AG10803 (cell line): ENCODE results near the gene AP2A1.

Experiments
- DNase-seq: peaks from one replicate; pipeline ENCODE4 v3.0.0; 2010; ENCODE audit warnings: low read depth
- H3K4me3 ChIP-seq: 2 replicates; pipeline ENCODE4 v1.5.1; 2011; ENCODE audit warnings: mild to moderate bottlenecking, low read length, control low read depth
- CTCF ChIP-seq: conservative IDR thresholded peaks from 2 replicates; pipeline ENCODE4 v1.5.1; 2011; ENCODE audit warnings: mild to moderate bottlenecking, low read length, control low read depth, inconsistent platforms

The AP2A1 gene

GRCh38 chr19:49839713-49840112 lies 72.9 kb downstream of the AP2A1 start:
- no peak for DNase-seq
- no peak for TF ChIP-seq CTCF
- H3K4me3 ChIP-seq = no peak overlapping the region

GRCh38 chr19:49840321-49840720 lies 73.5 kb downstream of the AP2A1 start:
- DNase-seq = no peak
- no peak for TF ChIP-seq CTCF
- H3K4me3 ChIP-seq = no peak overlapping the region

- no peak for DNase-seq
- TF ChIP-seq CTCF = no peak
These were observed 74.0 kb downstream of the AP2A1 start for GRCh38 chr19:49840736-49841249.

GRCh38 chr19:49843265-49843664 lies 76.5 kb downstream of the AP2A1 start:
- no peak overlapping the region for H3K4me3 ChIP-seq
- no peak for TF ChIP-seq CTCF
- DNase-seq = no peak

More at GRCh38 chr19:49840736-49841249, 74.0 kb downstream of the AP2A1 start:
- H3K4me3 ChIP-seq = no peak overlapping the region

- TF ChIP-seq CTCF = no peak
- no peak overlapping the region for H3K4me3 ChIP-seq
- DNase-seq = no peak
These were observed 77.6 kb downstream of the AP2A1 start for GRCh38 chr19:49844138-49845095.

GRCh38 chr19:49845414-49845813 lies 78.6 kb downstream of the AP2A1 start:
- no peak for TF ChIP-seq CTCF
- no peak for DNase-seq
- no peak overlapping the region for H3K4me3 ChIP-seq

GRCh38 chr19:49846408-49846807 lies 79.6 kb downstream of the AP2A1 start:
- H3K4me3 ChIP-seq = no peak overlapping the region
- TF ChIP-seq CTCF = no peak
- DNase-seq = no peak
